Naive thymus-derived CD4-positive, alpha-beta T cell (primary cell): ENCODE data around the gene GRIP1. TPM values are rescaled to one million over a fixed set of nuclear protein-coding genes. Genes with fewer than 3 reads are reported as not detected.

Experiments used
- ATAC-seq: fragments of 150-1000 bp; cut with Tn5 transposase; 2 replicates; pipeline ENCODE4 v1.10.0; 2021; ENCODE audit warnings: mild to moderate bottlenecking, moderate library complexity
- CTCF ChIA-PET: fragments of 350-600 bp; sonication (Branson Sonifier 250); formaldehyde crosslinking; loops from one replicate; lab custom pipeline; 2021; ENCODE audit warnings: antibody characterized with exemption; lab: Charles Lee
- POLR2A ChIA-PET: fragments of 350-600 bp; sonication (Branson Sonifier 250); formaldehyde crosslinking; loops from one replicate; lab custom pipeline; 2021; ENCODE audit warnings: antibody characterized with exemption, inconsistent platforms; lab: Charles Lee
- DNase-seq, 9 donors: peaks; one replicate each; pipeline versions ENCODE4 v3.0.0 to v3.0.0-alpha.2; 2020 to 2022; ENCODE audit warnings: mixed read lengths in 1 of 9
- H3K27ac ChIP-seq: one replicate; pipeline ENCODE4 v1.7.0; 2013; ENCODE audit warnings: mild to moderate bottlenecking, low read depth, low read length, moderate library complexity
- H3K27me3 ChIP-seq, 2 donors: one replicate each; pipeline ENCODE4 v1.7.0; 2013; ENCODE audit warnings: low read length in 2 of 2, mild to moderate bottlenecking in 2 of 2, moderate library complexity in 2 of 2; ENCODE audit not compliant: control insufficient read depth in 2 of 2, insufficient read depth in 2 of 2
- H3K36me3 ChIP-seq, 3 experiments: 1 replicate in 2 of 3; 2 replicates in 1 of 3; pipeline ENCODE4 v1.7.0; 2013; ENCODE audit warnings: low read length in 3 of 3, mild to moderate bottlenecking in 3 of 3, moderate library complexity in 1 of 3; ENCODE audit not compliant: insufficient read depth in 3 of 3, control insufficient read depth in 2 of 3
- H3K4me1 ChIP-seq, 2 donors: one replicate each; pipeline ENCODE4 v1.7.0; 2013; ENCODE audit warnings: low read length in 2 of 2, mild to moderate bottlenecking in 2 of 2, moderate library complexity in 1 of 2; ENCODE audit not compliant: control insufficient read depth in 2 of 2, insufficient read depth in 2 of 2
- H3K4me3 ChIP-seq: 2 replicates; pipeline ENCODE4 v1.7.0; 2013; ENCODE audit warnings: mild to moderate bottlenecking, low read length
- H3K9me3 ChIP-seq, 3 experiments: 1 replicate in 2 of 3; 2 replicates in 1 of 3; pipeline ENCODE4 v1.7.0; 2013; ENCODE audit warnings: low read length in 3 of 3; ENCODE audit not compliant: control insufficient read depth in 2 of 3
- H3K27ac Mint-ChIP-seq, 9 donors: one replicate each; pipeline ENCODE4 v1.8.0; 2020 to 2022; ENCODE audit warnings: mixed read lengths in 9 of 9, mild to moderate bottlenecking in 8 of 9, moderate library complexity in 5 of 9, inconsistent platforms in 2 of 9
- H3K27me3 Mint-ChIP-seq, 5 donors: one replicate each; pipeline ENCODE4 v1.8.0; 2021 to 2022; ENCODE audit warnings: mixed read lengths in 5 of 5, mild to moderate bottlenecking in 1 of 5
- H3K36me3 Mint-ChIP-seq, 5 donors: one replicate each; pipeline ENCODE4 v1.8.0; 2020 to 2022; ENCODE audit warnings: mixed read lengths in 5 of 5, mild to moderate bottlenecking in 3 of 5, inconsistent platforms in 1 of 5
- H3K4me1 Mint-ChIP-seq, 7 donors: one replicate each; pipeline ENCODE4 v1.8.0; 2020 to 2022; ENCODE audit warnings: mixed read lengths in 7 of 7, mild to moderate bottlenecking in 3 of 7, inconsistent platforms in 1 of 7
- H3K4me3 Mint-ChIP-seq, 10 donors: one replicate each; pipeline ENCODE4 v1.8.0; 2020 to 2022; ENCODE audit warnings: mild to moderate bottlenecking in 10 of 10, mixed read lengths in 10 of 10, moderate library complexity in 6 of 10, inconsistent platforms in 2 of 10
- H3K9me3 Mint-ChIP-seq, 11 donors: one replicate each; pipeline ENCODE4 v1.8.0; 2020 to 2022; ENCODE audit warnings: mixed read lengths in 11 of 11, mild to moderate bottlenecking in 4 of 11, inconsistent platforms in 1 of 11, moderate library complexity in 1 of 11
- intact Hi-C, 2 donors: fragments of 100-400 bp; cut with micrococcal nuclease; formaldehyde crosslinking; loops; one replicate each; pipeline ENCODE4 v1.15.1; 2023
- polyA plus RNA-seq, 2 donors: library from polyadenylated mRNA; unstranded; fragments of 300-500 nt; fragmentation: Illumina TruSeq; gene quantifications; one replicate each; pipeline ENCODE4 v1.2.3, GENCODE V29; 2021
- total RNA-seq, 6 experiments: library from RNA in 5 of 6; stranded (reverse) in 5 of 6; gene quantifications; 1 replicate in 5 of 6; 2 replicates in 1 of 6; pipeline ENCODE4 v1.2.3 and lab custom pipeline; 2021 to 2026

Gene GRIP1
- total and polyA plus RNA-seq, 7 experiments from 2014 or later: 0.25 to 6.5 (median 3.1) TPM

GRCh38 chr12:66329941-66330340, 348.9 kb downstream of the GRIP1 start:
- Histone ChIP-seq H3K9me3 (no peaks in the 10 kb centered on the region), H3K4me1 (no peaks in the 10 kb centered on the region), H3K36me3 (peaks cover 13 to 57% (median 17%) of the 10 kb centered on the region in 3 experiments), H3K4me3 (no peak overlapping the region), H3K27me3 (no peaks in the 10 kb centered on the region), H3K27ac (no peak overlapping the region)
- H3K27ac Mint-ChIP-seq: peak overlapping the region in 1 of 9 donors; percentile 62
- H3K9me3 Mint-ChIP-seq: no peaks in the 10 kb centered on the region
- peaks cover 21 to 62% (median 42%) of the 10 kb centered on the region in 7 donors for H3K4me1 Mint-ChIP-seq
- intact Hi-C loops: no loop called here
- CTCF ChIA-PET: no interaction called here
- no peaks in the 10 kb centered on the region for H3K27me3 Mint-ChIP-seq
- peaks cover 30 to 70% (median 58%) of the 10 kb centered on the region in 5 donors for H3K36me3 Mint-ChIP-seq
- ATAC-seq (no peak), DNase-seq (no peak)
- H3K4me3 Mint-ChIP-seq: no peak overlapping the region
- POLR2A ChIA-PET: interaction anchor here (0.6 to 0.9 kb wide), 3 partner anchors 15 to 42 kb away, joined by 3 read pairs; no protein-coding TSS in a partner anchor

- Histone ChIP-seq H3K27me3 (no peaks in the 10 kb centered on the region), H3K9me3 (no peaks in the 10 kb centered on the region), H3K4me3 (no peak overlapping the region), H3K27ac (no peak overlapping the region), H3K4me1 (no peaks in the 10 kb centered on the region), H3K36me3 (peaks cover 0 to 52% (median 16%) of the 10 kb centered on the region in 3 experiments)
- ChIA-PET CTCF (no interaction called here), POLR2A (interaction anchor here (0.6 kb wide), 1 partner anchor 369 kb away, joined by 3 read pairs; no protein-coding TSS in a partner anchor)
- intact Hi-C loops: loop anchor here in 1 of 2 donors (5.0 kb wide), 1 partner anchor 36 kb away; no protein-coding TSS in a partner anchor
- Mint-ChIP-seq H3K4me3 (no peak overlapping the region), H3K9me3 (no peaks in the 10 kb centered on the region), H3K27ac (peak overlapping the region in 6 of 9 donors; percentile 2 to 70 (median 41)), H3K4me1 (peaks cover 20 to 82% (median 69%) of the 10 kb centered on the region in 7 donors), H3K27me3 (no peaks in the 10 kb centered on the region), H3K36me3 (peaks cover 21 to 75% (median 47%) of the 10 kb centered on the region in 5 donors)
- DNase-seq (no peak), ATAC-seq (no peak)
These were observed 355.9 kb downstream of the GRIP1 start for GRCh38 chr12:66323017-66323416.

DNA sequence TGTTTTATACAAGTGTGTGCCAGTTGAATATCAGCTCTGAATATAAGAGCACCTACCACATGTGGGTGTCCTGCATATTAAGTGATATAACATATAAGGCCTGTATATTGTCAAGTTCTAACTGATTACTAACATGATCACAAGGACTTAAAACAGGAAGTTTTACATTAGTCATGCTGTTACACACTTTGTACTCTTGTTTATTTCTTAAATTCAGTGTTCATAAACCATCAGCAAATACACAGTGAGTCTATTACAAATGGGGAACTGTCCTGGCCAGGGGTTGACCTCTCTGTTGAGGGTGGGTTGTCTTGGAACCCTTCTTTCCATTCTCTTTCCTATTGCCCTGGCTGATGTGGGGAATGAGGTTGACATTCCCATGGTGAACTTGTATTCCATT, 357.4 kb downstream of the GRIP1 start:
- Histone ChIP-seq H3K4me3 (no peak overlapping the region), H3K27ac (no peak overlapping the region), H3K4me1 (peaks cover 0 to 4% of the 10 kb centered on the region in 2 donors), H3K27me3 (no peaks in the 10 kb centered on the region), H3K36me3 (peaks cover 0 to 55% (median 16%) of the 10 kb centered on the region in 3 experiments), H3K9me3 (no peaks in the 10 kb centered on the region)
- H3K9me3 Mint-ChIP-seq: no peaks in the 10 kb centered on the region
- intact Hi-C loops: loop anchor here in 1 of 2 donors (5.0 kb wide), 1 partner anchor 34 kb away; no protein-coding TSS in a partner anchor
- CTCF ChIA-PET: interaction anchor here (1.3 kb wide), 1 partner anchor 51 kb away, joined by 3 read pairs; no protein-coding TSS in a partner anchor
- no peak overlapping the region for H3K4me3 Mint-ChIP-seq
- DNase-seq (no peak), ATAC-seq (peak; percentile 76)
- POLR2A ChIA-PET: interaction anchor here (0.9 to 1.0 kb wide), 2 partner anchors 11 to 20 kb away, joined by 3 read pairs; no protein-coding TSS in a partner anchor
- H3K27me3 Mint-ChIP-seq: no peaks in the 10 kb centered on the region
- H3K4me1 Mint-ChIP-seq: peaks cover 18 to 80% (median 69%) of the 10 kb centered on the region in 7 donors
- peaks cover 22 to 73% (median 38%) of the 10 kb centered on the region in 5 donors for H3K36me3 Mint-ChIP-seq
- H3K27ac Mint-ChIP-seq: peak overlapping the region in 6 of 9 donors; percentile 1 to 71 (median 10)

DNA sequence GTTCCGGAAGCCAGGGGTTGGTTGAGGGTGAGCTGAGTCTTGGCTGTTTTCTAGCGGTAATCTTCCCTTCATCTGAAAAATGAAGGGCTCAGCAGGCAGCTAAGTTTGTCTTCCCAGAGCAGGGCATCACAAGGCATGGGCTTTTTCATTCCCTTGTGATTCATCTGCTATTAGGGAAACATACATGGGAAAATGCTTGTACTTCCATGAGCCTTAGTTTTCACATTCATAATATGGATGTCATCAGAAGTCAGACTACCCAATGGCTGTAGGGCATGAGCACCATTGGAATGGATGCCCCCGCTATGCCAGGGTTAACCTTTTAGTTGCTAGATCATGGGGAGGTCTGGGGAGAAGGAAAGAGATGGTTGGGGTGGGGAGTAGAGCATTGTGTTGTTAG, 357.9 kb downstream of the GRIP1 start:
- H3K4me3 ChIP-seq: no peak overlapping the region
- peak overlapping the region in 8 of 9 donors; percentile 1 to 71 (median 20) for H3K27ac Mint-ChIP-seq
- DNase-seq (no peak), ATAC-seq (no peak)
- H3K36me3 Mint-ChIP-seq: peaks cover 21 to 74% (median 39%) of the 10 kb centered on the region in 5 donors
- H3K4me3 Mint-ChIP-seq: no peak overlapping the region
- peaks cover 0 to 7% of the 10 kb centered on the region in 2 donors for H3K4me1 ChIP-seq
- H3K27ac ChIP-seq: no peak overlapping the region
- no peaks in the 10 kb centered on the region for H3K9me3 ChIP-seq
- H3K27me3 Mint-ChIP-seq: no peaks in the 10 kb centered on the region
- intact Hi-C loops: loop anchor here in 1 of 2 donors (5.0 kb wide), 1 partner anchor 34 kb away; no protein-coding TSS in a partner anchor
- CTCF ChIA-PET: no interaction called here
- peaks cover under 1 to 54% (median 18%) of the 10 kb centered on the region in 3 experiments for H3K36me3 ChIP-seq
- H3K4me1 Mint-ChIP-seq: peaks cover 17 to 84% (median 72%) of the 10 kb centered on the region in 7 donors
- POLR2A ChIA-PET: interaction anchor here (1.0 kb wide), 1 partner anchor 20 kb away, joined by 3 read pairs; no protein-coding TSS in a partner anchor
- no peaks in the 10 kb centered on the region for H3K9me3 Mint-ChIP-seq
- H3K27me3 ChIP-seq: no peaks in the 10 kb centered on the region

DNA sequence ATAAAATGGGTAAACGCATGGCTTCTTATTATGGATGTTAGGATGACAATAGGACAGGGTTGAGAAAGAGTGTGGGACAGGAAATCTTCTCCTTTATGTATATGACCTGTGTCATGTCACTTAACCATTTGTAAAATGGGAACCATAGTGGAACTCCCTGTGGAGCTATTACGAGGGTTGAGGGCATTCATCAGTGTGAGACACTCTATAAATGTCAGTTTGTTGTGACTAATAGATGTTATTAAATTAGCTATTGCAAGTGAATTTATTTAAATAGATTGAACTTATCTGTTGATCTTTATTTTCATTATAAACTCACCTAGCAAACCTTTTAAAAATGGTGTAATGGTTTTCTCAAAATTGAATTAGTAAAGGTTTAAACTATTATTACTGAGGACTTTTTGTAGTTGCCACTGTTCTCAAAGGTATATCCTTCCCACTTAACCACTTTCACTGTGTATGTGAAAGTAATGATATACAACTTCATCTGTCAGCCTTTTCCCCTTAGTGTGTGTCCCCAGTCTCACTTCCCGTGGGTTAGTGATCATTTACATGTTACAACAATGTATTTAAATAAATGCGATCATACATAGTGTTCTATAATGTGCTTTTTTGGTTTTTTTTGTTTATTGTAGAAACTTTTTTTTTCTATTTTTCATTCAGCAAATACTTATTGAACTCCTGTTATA, 359.5 kb downstream of the GRIP1 start:
- H3K36me3 ChIP-seq: peaks cover 4 to 46% (median 19%) of the 10 kb centered on the region in 3 experiments
- no peaks in the 10 kb centered on the region for H3K9me3 Mint-ChIP-seq
- ATAC-seq (no peak), DNase-seq (no peak)
- peaks cover 7 to 15% of the 10 kb centered on the region in 2 donors for H3K4me1 ChIP-seq
- no peaks in the 10 kb centered on the region for H3K27me3 Mint-ChIP-seq
- no peaks in the 10 kb centered on the region for H3K27me3 ChIP-seq
- H3K27ac Mint-ChIP-seq: peak overlapping the region in 5 of 9 donors; percentile 8 to 71 (median 33)
- H3K9me3 ChIP-seq: no peaks in the 10 kb centered on the region
- H3K4me3 Mint-ChIP-seq: no peak overlapping the region
- H3K36me3 Mint-ChIP-seq: peaks cover 13 to 68% (median 37%) of the 10 kb centered on the region in 5 donors
- no peak overlapping the region for H3K4me3 ChIP-seq
- CTCF ChIA-PET: interaction anchor here (0.7 kb wide), 1 partner anchor 130 kb away, joined by 3 read pairs; the partner anchor contains the start of gene IRAK3
- POLR2A ChIA-PET: interaction anchor here (1.4 to 1.6 kb wide), 2 partner anchors 10 to 49 kb away, joined by 3 to 5 read pairs; no protein-coding TSS in a partner anchor
- no peak overlapping the region for H3K27ac ChIP-seq
- intact Hi-C loops: loop anchor here in 1 of 2 donors (2.0 to 5.0 kb wide), 2 partner anchors 15 to 42 kb away; no protein-coding TSS in a partner anchor
- peaks cover 21 to 88% (median 75%) of the 10 kb centered on the region in 7 donors for H3K4me1 Mint-ChIP-seq

DNA sequence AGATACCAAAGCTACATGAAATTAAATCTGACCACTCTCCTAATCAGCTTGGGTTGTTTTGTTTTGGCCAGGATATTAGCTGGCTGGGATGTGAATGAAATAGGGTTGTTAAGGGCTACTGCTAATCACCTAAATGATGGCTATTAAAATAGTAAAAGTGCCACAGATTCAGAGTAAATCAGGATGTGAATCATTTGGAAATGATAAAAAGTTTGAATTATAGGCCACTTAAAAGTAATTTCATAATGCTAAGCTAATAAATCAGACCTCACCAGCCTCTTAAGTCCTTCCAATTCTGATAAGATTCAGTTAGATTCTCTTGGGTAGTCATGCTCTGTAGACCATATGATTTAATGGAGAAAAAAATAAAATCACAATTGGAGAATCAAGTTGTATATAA, 364.6 kb downstream of the GRIP1 start:
- CTCF ChIA-PET: interaction anchor here (1.1 kb wide), 1 partner anchor 33 kb away, joined by 3 read pairs; no protein-coding TSS in a partner anchor
- Histone ChIP-seq H3K36me3 (peaks cover 8 to 55% (median 25%) of the 10 kb centered on the region in 3 experiments), H3K9me3 (no peaks in the 10 kb centered on the region), H3K27ac (peak overlapping the region; percentile 34), H3K4me3 (no peak overlapping the region), H3K27me3 (no peaks in the 10 kb centered on the region), H3K4me1 (peaks cover 35 to 49% of the 10 kb centered on the region in 2 donors)
- ATAC-seq (no peak), DNase-seq (no peak)
- Mint-ChIP-seq H3K4me3 (peak overlapping the region in 8 of 10 donors; percentile 57 to 84 (median 74)), H3K27ac (peak overlapping the region in 5 of 9 donors; percentile 9 to 88 (median 38)), H3K27me3 (no peaks in the 10 kb centered on the region), H3K36me3 (peaks cover 18 to 76% (median 54%) of the 10 kb centered on the region in 5 donors), H3K9me3 (peaks cover 0 to 4% (median 0%) of the 10 kb centered on the region in 11 donors), H3K4me1 (peaks cover 58 to 95% (median 88%) of the 10 kb centered on the region in 7 donors)
- POLR2A ChIA-PET: interaction anchor here (0.9 to 1.2 kb wide), 2 partner anchors 14 to 26 kb away, joined by 3 to 4 read pairs; no protein-coding TSS in a partner anchor
- intact Hi-C loops: no loop called here
